Pulmonary artery endothelial cell (primary cell): Measurements from ENCODE around the gene SOCS6. TPM values are rescaled to one million over a fixed set of nuclear protein-coding genes. Genes with fewer than 3 reads are reported as not detected.
A peak's percentile ranks its signal among the peaks of the same experiment; 100 is the strongest.
"Not testable (repeated sequence)": the region's sequence is repeated elsewhere in the genome, so short reads cannot be mapped to it uniquely, and the experiment has no call there.

Source experiments
- DNase-seq: peaks from one replicate; pipeline ENCODE4 v3.0.0-alpha.2; 2011; ENCODE audit warnings: low read depth, low spot score
- total RNA-seq: library from RNA; depleted of rRNA; stranded (reverse); fragments of >200 nt; gene quantifications from 2 replicates; pipeline ENCODE4 v1.2.3, GENCODE V29; 2014

Gene SOCS6
- total RNA-seq, 1 donor from 2014 or later: 23.7 TPM

DNA sequence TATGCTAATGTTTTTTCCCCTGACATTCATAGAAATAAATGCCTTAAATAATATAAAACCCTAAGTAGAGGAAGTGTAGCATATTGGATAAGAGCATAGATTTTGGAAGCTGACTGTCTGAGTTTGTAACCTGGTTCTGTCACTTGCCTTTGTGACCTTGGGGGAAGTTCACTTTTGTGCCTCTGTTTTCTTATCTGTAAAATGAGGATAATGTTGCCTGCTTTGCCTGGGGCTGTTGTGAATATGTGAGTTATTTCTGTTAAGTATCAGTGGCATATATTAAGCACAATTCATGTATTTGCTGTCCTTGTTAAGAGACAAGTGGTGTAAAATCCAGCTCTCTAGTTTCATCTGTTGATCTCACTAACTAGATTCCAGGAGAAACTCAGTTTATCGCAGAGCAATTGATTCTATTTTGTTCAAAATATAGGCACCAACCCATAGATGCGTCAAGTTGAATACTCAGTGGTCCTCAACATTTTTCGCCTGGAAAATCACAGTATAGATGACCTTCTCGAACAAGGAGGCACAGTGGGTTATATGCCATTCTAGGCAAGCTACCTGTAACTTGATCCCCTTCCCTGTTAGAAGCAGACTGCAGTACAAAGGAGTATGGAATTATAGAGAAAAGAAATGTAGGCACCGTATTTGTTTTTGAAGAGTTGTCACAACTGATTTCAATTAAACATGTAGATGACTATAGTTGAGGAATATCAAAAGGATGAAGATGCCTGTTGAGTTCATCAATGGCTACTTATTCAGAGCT lies 67.0 kb downstream of the SOCS6 start:
- DNase-seq: no peak

- peak; percentile 10 for DNase-seq
Measured at GRCh38 chr18:70358105-70358406, 69.2 kb downstream of the SOCS6 start.

GRCh38 chr18:70359071-70359470 lies 70.2 kb downstream of the SOCS6 start:
- no peak for DNase-seq

- DNase-seq: no peak
Measured at GRCh38 chr18:70362258-70362657, 73.4 kb downstream of the SOCS6 start.

GRCh38 chr18:70363861-70364260 lies 75.0 kb downstream of the SOCS6 start:
- peak; percentile 13 for DNase-seq

GRCh38 chr18:70365361-70365760 lies 76.5 kb downstream of the SOCS6 start:
- DNase-seq: no peak

DNA sequence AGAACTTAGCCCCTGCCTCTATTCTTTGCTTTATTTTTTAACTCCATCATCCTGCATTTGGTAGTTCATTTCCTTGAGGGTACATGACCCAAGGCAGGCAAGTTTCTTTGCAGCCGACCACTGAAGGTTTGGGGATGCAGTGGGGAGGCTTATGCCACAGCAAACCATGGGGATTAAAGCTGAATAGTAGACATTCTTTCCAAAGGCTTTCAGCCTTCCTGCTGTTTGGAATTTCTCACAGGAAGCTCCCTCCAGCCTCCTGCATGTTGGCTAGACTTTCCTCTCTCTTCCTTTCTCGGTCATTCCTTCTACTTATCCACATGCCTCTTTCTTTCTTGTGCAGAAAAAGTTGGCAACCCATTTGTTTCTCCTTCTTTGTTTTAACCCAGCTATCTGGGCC lies 77.3 kb downstream of the SOCS6 start:
- DNase-seq: no peak

- no peak for DNase-seq
Measured at GRCh38 chr18:70366670-70367069, 77.8 kb downstream of the SOCS6 start.

GRCh38 chr18:70367344-70367743 lies 78.5 kb downstream of the SOCS6 start:
- DNase-seq: not testable (repeated sequence)

- DNase-seq: no peak
Measured at GRCh38 chr18:70368903-70369302, 80.1 kb downstream of the SOCS6 start.

GRCh38 chr18:70370762-70371733 lies 82.2 kb downstream of the SOCS6 start:
- DNase-seq: no peak

DNA sequence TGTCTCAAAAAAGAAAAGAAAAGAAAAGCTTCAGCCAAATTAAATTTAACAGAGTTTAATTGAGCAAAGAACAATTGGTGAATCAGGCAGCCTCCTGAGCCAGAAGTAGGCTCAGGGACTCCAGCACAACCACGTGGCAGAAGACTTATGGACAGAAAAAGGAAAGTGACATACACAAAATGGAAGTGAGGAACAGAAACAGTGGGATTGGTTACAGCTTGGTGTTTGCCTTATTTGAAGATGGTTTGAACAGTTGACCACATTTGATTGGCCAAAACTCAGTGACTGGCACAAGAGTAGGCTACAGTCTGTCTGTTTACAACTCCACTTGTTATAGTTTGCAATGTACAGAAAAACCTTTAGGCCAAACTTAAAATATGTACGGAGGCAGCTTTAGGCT lies 83.1 kb downstream of the SOCS6 start:
- no peak for DNase-seq

- no peak for DNase-seq
Measured at GRCh38 chr18:70372450-70373041, 83.7 kb downstream of the SOCS6 start.

GRCh38 chr18:70373042-70373519 lies 84.2 kb downstream of the SOCS6 start:
- DNase-seq: no peak

DNA sequence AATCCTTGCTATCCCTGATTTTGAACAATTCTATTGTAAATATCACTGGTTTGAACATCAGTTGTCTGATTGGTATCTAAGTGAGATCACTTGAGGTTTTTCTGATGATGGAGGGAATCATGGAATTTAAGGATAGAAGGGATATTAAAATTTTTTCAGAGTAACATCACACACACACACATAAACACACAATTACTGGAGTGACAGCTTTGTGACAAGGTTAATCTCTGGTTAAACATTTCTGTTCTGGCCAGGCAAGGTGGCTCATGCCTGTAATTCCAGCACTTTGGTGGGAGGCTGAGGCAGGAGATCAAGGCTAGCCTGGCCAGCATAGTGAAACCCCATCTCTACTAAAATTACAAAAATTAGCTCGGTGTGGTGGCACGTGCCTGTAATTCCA lies 85.3 kb downstream of the SOCS6 start:
- DNase-seq: no peak

- no peak for DNase-seq
Measured at GRCh38 chr18:70376137-70376913, 87.5 kb downstream of the SOCS6 start.

DNA sequence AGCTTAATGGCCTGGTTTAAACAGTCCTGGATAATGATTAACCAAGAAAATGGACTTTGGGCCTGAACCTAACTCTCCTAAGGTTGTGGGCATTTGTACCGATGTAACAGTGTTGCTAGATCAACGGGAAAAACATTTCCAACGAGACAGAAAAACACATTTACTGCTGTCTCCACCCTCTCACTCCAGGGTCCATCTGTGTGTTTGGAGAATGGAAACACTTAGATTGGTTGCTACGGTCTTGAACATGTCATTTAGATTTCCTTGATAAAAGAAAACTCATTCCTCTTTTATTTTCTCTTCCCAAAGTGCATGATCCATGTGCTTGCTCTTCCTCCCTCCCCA lies 88.0 kb downstream of the SOCS6 start:
- DNase-seq: no peak

DNA sequence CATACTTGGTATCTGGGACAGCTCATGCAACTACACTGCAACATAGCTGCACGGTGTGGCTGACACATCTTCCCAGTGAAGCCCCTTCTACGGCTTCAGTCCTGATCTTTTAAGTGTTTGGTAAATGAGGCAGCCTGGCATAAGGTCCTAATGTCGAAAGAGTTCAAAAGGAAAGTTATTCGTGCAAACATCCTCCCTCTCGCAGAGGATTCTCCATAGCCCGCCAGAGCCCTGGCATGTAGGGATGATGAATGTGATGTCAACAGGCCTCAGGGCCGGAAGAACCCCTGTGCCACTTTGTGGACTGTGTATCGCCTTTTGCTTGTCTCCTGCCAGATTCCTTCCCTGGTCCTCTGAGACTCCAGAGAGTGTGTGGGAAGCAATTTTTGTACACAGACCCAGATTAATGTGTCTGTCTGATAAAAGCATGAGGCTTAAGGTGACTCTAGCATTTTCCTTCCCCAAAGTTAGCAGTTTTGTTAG lies 88.5 kb downstream of the SOCS6 start:
- DNase-seq: no peak

DNA sequence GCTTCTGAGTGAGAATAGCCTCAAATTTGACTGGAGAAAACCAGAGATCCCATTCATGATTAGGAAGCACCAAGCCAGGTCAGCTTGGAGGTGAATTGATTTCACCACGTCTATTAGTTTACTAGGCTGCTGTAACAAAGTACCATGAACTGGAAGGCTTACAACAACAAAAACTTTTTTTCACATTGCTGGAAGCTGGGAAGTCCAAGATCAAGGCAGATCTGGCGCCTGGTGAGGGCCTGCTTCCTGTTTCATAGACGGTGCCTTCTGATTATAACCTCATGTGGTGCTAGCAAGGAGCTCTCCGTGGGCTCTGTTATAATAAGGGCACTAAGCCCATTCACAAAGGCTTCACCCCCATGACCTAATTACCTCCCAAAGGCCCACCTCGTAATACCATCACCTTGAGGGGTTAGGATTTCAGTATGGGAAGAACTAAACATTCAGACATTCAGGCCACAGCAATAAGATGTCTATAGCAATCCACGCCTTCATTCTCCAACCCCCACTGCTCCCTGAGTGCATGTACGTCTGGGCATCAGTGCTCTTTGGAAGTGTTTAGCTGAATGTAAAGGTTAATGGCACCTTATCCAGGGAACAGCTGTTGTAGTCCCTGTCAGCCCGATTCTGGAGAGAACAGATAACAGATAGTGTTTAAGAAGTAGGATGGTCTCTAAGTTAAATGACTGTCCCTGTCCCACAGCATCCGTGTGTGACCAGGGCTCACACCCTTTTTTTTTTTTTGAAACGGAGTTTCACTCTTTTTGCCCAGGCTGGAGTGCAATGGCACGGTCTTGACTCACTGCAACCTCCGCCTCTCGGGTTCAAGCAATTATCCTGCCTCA lies 89.2 kb downstream of the SOCS6 start:
- no peak for DNase-seq
